Measurements from ENCODE around the gene ZFYVE26.

ZFYVE26 gene

DNA sequence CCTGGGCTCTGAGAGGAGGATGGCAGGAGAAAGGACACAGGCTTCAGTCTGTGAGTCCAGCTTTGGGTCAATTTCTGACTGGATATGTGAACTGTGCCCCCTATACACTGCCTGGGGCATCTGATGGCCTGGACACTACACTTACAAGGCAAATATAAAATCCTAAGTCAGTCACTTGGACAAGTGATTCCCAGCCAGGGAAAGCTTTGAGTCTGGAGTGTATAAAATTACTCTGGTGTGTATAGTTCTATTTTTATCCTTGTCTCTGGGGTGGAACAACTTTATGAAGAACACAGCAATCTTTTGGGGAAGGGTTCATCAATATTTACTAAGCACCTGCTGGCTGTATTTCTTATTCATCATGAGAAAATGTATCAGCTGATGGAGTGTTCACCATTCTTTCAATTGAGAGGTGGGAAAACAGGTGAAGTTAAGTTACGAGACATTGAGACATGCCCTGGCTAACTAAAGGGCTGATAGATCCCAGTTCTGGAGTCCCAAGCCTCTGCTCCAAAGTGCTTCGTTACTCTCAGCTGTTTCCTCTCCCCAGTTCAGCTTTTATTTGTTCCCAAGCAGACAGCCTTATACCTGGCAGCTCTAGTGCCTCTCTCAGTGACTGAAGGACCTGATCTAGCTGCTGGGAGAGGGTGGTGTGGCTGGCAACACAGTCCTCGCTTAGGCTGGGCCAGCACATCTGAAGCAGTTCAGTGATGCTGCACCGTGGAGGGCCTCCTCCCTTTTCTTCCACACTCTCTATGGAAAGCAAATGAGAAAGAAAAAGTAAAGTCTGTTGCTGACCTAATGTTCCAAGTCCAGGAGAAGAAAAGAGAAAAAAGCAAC, 30.9 kb downstream of the ZFYVE26 start:
- DNase-seq (ENCODE audit: low read depth): no peak
- H3K4me3 ChIP-seq (ENCODE audit: low read length): no peak overlapping the region
- TF ChIP-seq, protein P1, sequence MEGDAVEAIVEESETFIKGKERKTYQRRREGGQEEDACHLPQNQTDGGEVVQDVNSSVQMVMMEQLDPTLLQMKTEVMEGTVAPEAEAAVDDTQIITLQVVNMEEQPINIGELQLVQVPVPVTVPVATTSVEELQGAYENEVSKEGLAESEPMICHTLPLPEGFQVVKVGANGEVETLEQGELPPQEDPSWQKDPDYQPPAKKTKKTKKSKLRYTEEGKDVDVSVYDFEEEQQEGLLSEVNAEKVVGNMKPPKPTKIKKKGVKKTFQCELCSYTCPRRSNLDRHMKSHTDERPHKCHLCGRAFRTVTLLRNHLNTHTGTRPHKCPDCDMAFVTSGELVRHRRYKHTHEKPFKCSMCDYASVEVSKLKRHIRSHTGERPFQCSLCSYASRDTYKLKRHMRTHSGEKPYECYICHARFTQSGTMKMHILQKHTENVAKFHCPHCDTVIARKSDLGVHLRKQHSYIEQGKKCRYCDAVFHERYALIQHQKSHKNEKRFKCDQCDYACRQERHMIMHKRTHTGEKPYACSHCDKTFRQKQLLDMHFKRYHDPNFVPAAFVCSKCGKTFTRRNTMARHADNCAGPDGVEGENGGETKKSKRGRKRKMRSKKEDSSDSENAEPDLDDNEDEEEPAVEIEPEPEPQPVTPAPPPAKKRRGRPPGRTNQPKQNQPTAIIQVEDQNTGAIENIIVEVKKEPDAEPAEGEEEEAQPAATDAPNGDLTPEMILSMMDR (IDR thresholded peaks at IDR 0.05; ENCODE audit: insufficient read depth, low read depth, low read length, missing control alignments): no peak

DNA sequence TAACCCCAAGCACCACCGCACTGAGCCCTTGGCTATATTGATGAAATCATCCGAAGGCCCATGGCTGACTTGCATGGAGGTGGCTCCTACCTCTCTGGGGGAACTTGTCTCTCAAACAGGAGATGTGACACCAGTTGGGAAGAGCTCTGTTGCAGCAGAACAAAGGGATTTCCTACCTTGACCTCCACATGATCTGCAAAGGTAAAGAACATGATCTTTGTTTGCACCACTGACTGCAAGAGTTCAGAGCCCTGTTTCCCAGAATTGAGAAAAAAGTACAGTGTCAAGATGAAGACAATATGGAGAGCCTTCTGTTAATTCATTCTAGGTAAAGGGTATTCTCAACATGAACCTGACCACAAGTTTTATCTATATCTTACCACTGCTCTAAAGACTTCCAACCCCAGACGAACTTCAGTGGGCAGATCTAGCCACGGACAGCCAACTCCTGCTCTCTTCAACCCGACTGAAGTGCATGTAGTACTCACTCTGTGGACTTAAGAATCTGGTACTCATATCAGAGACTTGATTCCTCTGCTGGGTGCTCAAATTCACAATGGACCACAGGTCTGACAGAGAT, 32.1 kb downstream of the ZFYVE26 start:
- no peak for DNase-seq (ENCODE audit: low read depth)
- no peak overlapping the region for H3K4me3 ChIP-seq (ENCODE audit: low read length)
- TF ChIP-seq, protein P1 (IDR thresholded peaks at IDR 0.05; ENCODE audit: insufficient read depth, low read depth, low read length, missing control alignments): no peak

DNA sequence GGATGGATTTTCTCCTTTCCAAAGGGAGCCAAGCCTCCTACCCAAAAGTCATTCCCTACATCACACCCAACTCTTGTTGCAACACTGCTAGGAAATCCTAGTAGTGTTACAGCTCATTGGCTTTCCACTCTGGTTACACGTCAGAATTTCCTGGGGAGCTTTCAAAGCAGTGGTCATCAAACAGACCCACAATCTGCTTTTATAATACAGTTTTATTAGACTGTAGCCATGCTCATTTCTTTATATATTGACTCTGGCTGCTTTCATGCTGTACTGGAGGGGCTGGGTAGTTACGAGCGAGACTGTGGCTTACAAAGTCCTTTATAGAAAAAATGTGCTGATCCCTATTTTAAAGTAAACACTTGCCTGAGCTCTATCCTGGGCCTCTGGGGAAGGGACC, 34.3 kb downstream of the ZFYVE26 start:
- TF ChIP-seq, protein P1 (IDR thresholded peaks at IDR 0.05; ENCODE audit: insufficient read depth, low read depth, low read length, missing control alignments): no peak
- no peak overlapping the region for H3K4me3 ChIP-seq (ENCODE audit: low read length)
- DNase-seq (ENCODE audit: low read depth): no peak

DNA sequence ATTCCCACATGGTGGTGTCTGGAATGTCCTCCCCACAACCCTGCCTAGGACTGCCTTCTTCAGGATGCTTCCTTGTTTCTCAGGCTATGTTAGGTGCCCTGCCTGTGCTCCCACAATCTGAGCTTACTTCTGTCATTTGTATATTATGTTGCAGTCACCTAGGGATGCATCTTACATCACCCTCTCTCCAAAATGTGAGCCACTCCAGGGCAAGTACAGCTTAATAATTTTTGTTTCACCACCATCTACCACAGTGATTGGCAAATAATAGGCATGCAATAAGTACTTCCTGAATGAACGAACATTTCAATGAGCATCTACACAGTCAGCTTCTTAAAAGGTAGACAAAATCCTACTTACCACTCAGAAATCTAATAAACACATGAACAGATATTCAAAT, 37.6 kb downstream of the ZFYVE26 start:
- TF ChIP-seq, protein P1 (IDR thresholded peaks at IDR 0.05; ENCODE audit: insufficient read depth, low read depth, low read length, missing control alignments): no peak

DNA sequence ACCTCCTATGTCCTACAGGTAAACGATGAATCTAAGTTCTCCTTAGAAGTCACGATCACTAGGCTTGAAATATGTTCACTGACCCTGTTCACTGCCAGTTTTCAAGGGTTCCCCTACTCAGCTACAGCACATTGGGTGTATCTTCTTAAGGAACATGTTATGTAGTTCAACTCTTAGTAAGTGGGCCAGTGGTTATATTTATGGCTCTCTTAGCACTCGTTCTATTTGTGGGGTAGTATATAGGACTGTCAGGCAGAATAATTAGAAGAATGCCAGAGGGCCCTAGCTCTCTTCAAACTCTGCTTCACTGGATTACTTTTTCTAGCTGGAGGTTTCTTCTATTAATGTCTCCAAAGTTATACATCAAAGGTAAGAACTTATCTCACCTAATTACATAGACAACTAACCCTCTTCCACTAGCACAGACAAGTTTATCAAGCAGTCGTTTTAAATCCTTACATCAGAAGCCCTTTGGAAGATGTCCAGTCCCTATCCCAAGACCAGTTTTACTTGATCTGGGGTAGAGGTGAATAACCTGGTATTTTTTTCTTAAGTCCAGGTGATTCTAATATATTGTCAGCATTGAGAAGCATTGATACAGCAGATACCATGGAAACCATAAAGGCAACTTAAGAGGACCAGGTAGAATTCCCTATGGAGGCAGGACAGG, 39.6 kb downstream of the ZFYVE26 start:
- no peak for DNase-seq (ENCODE audit: low read depth)
- H3K4me3 ChIP-seq (ENCODE audit: low read length): no peak overlapping the region
- TF ChIP-seq, protein P1 (IDR thresholded peaks at IDR 0.05; ENCODE audit: insufficient read depth, low read depth, low read length, missing control alignments): no peak

More for the DNA sequence above, 37.6 kb downstream of the ZFYVE26 start:
- H3K4me3 ChIP-seq (ENCODE audit: low read length): no peak overlapping the region
- DNase-seq (ENCODE audit: low read depth): no peak

DNA sequence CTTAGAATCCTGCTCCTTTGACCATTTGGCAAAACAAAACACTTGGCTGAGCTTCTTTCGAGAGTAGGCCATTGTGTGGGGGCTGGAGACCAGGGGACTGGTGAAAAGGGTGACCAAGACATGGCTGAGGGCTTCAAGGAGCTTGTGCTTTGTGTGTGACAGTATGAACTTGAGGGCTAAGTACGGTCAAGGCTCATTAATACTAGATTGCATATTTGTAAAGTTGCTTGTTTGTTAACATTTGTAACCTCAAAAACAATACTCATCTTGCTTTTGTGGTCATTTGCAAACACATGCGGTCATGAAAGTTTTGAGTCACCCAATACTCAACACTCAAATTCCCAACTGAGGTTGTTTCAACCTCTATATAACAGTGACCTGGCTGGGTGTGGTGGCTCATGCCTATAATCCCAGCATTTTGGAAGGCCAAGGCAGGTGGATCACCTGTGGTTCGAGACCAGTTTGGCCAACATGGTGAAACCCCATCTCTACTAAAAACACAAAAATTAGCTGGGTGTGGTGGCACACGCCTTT, 42.5 kb downstream of the ZFYVE26 start:
- no peak overlapping the region for H3K4me3 ChIP-seq (ENCODE audit: low read length)
- peak; percentile 20 for DNase-seq (ENCODE audit: low read depth)
- TF ChIP-seq, protein P1 (IDR thresholded peaks at IDR 0.05; ENCODE audit: insufficient read depth, low read depth, low read length, missing control alignments): no peak
